GM21528 (cell line): Measurements from ENCODE around the gene NR3C2.
"Not testable (repeated sequence)": the region's sequence is repeated elsewhere in the genome, so short reads cannot be mapped to it uniquely, and the experiment has no call there.

Source experiments
- ATAC-seq: cut with Tn5 transposase; IDR thresholded peaks from one replicate; pipeline ENCODE4 v1.9.1; 2021; ENCODE audit warnings: mild to moderate bottlenecking, moderate library complexity; ENCODE audit not compliant: unreplicated experiment, low FRiP score

NR3C2 gene

GRCh38 chr4:148323316-148323715 is 118.9 kb downstream of the NR3C2 start:
- not testable (repeated sequence) for ATAC-seq

GRCh38 chr4:148315049-148315448 is 127.2 kb downstream of the NR3C2 start:
- ATAC-seq: no peak

- no peak for ATAC-seq
These were observed 129.2 kb downstream of the NR3C2 start for GRCh38 chr4:148312956-148313490.

- ATAC-seq: no peak
These were observed 130.7 kb downstream of the NR3C2 start for GRCh38 chr4:148311526-148311925.

GRCh38 chr4:148310756-148311155 is 131.5 kb downstream of the NR3C2 start:
- no peak for ATAC-seq

- ATAC-seq: no peak
These were observed 136.5 kb downstream of the NR3C2 start for GRCh38 chr4:148305751-148306150.

- ATAC-seq: no peak
These were observed 139.8 kb downstream of the NR3C2 start for GRCh38 chr4:148302416-148302815.

- ATAC-seq: no peak
These were observed 141.3 kb downstream of the NR3C2 start for GRCh38 chr4:148300877-148301276.

- no peak for ATAC-seq
These were observed 142.9 kb downstream of the NR3C2 start for GRCh38 chr4:148299337-148299736.

GRCh38 chr4:148296498-148296897 is 145.7 kb downstream of the NR3C2 start:
- no peak for ATAC-seq

GRCh38 chr4:148295642-148296041 is 146.6 kb downstream of the NR3C2 start:
- no peak for ATAC-seq

GRCh38 chr4:148293571-148293970 is 148.6 kb downstream of the NR3C2 start:
- no peak for ATAC-seq

GRCh38 chr4:148292686-148293085 is 149.5 kb downstream of the NR3C2 start:
- no peak for ATAC-seq

GRCh38 chr4:148289740-148290139 is 152.5 kb downstream of the NR3C2 start:
- ATAC-seq: no peak

- ATAC-seq: no peak
These were observed 153.8 kb downstream of the NR3C2 start for GRCh38 chr4:148288448-148288847.

- no peak for ATAC-seq
These were observed 155.1 kb downstream of the NR3C2 start for GRCh38 chr4:148287111-148287510.

GRCh38 chr4:148286012-148286411 is 156.2 kb downstream of the NR3C2 start:
- ATAC-seq: no peak

GRCh38 chr4:148283665-148284064 is 158.5 kb downstream of the NR3C2 start:
- no peak for ATAC-seq

- ATAC-seq: no peak
These were observed 163.9 kb downstream of the NR3C2 start for GRCh38 chr4:148278310-148278709.

- no peak for ATAC-seq
These were observed 166.9 kb downstream of the NR3C2 start for GRCh38 chr4:148275266-148275665.

- no peak for ATAC-seq
These were observed 168.7 kb downstream of the NR3C2 start for GRCh38 chr4:148273501-148273986.

- ATAC-seq: no peak
These were observed 171.0 kb downstream of the NR3C2 start for GRCh38 chr4:148271166-148271565.

GRCh38 chr4:148270630-148271029 is 171.6 kb downstream of the NR3C2 start:
- ATAC-seq: no peak
